Endothelial cell of umbilical vein (primary cell): Measurements from ENCODE around the gene TPM2. TPM values are rescaled to one million over a fixed set of nuclear protein-coding genes. Genes with fewer than 3 reads are reported as not detected.

ENCODE experiments used
- BruUV-seq: library from RNA; stranded (reverse); fragments of 400-500 nt; replicated peaks from 2 replicates; lab custom pipeline; 2021; lab: Mats Ljungman, UMichigan
- CTCF ChIA-PET: fragments of 300-600, 350-600 bp; sonication (Branson Sonifier 250); formaldehyde crosslinking; loops from one replicate; lab custom pipeline; 2021; ENCODE audit warnings: antibody characterized with exemption, inconsistent platforms; lab: Charles Lee
- POLR2A ChIA-PET: fragments of 300-600, 350-600 bp; sonication (Branson Sonifier 250); formaldehyde crosslinking; loops from one replicate; lab custom pipeline; 2021; ENCODE audit warnings: antibody characterized with exemption, inconsistent platforms; lab: Charles Lee
- DNase-seq: peaks from one replicate; pipeline ENCODE4 v3.0.0-alpha.2; 2011; ENCODE audit warnings: low read depth, low spot score
- FAIRE-seq: peaks from 2 replicates; lab custom pipeline; 2011; peaks lifted over from hg19 to GRCh38; lab: Jason Lieb, UNC
- H2AFZ ChIP-seq: 2 replicates; pipeline ENCODE4 v1.6.0; 2012; ENCODE audit warnings: low read depth, low read length, control low read depth, inconsistent platforms
- H3K27ac ChIP-seq: 2 replicates; pipeline ENCODE4 v1.5.1; 2011; ENCODE audit warnings: low read depth, mild to moderate bottlenecking, control low read depth, low read length, moderate library complexity; ENCODE audit not compliant: insufficient read depth
- H3K27me3 ChIP-seq, 2 experiments: 2 replicates each; pipeline versions ENCODE4 v1.6.0 to v1.6.1; 2011; ENCODE audit warnings: low read length in 2 of 2, mixed read lengths in 1 of 2; ENCODE audit not compliant: control insufficient read depth in 2 of 2, insufficient read depth in 2 of 2
- H3K36me3 ChIP-seq, 2 experiments: 2 replicates in 1 of 2; 3 replicates in 1 of 2; pipeline ENCODE4 v1.5.1; 2011; ENCODE audit warnings: low read length in 2 of 2, mild to moderate bottlenecking in 1 of 2, moderate library complexity in 1 of 2; ENCODE audit not compliant: control insufficient read depth in 2 of 2, insufficient read depth in 2 of 2; ENCODE audit errors: extremely low read depth in 1 of 2
- H3K4me1 ChIP-seq: 3 replicates; pipeline ENCODE4 v1.5.1; 2011; ENCODE audit warnings: mild to moderate bottlenecking, low read length; ENCODE audit not compliant: control insufficient read depth, insufficient read depth; ENCODE audit errors: extremely low read depth
- H3K4me2 ChIP-seq: 2 replicates; pipeline ENCODE4 v1.6.1; 2011; ENCODE audit warnings: low read length, control low read depth, mixed read lengths; ENCODE audit not compliant: insufficient read depth
- H3K4me3 ChIP-seq, 3 experiments: fragments of 200-600 bp in 1 of 3; sonication (generic), shearing (Covaris generic) in 1 of 3; replicated peaks in 1 of 3; 2 replicates each; pipeline ENCODE4 v1.5.1; 2011 to 2016; ENCODE audit warnings: control low read depth in 3 of 3, low read length in 3 of 3, mild to moderate bottlenecking in 2 of 3, inconsistent platforms in 1 of 3, low read depth in 1 of 3, moderate library complexity in 1 of 3; ENCODE audit not compliant: insufficient read depth in 1 of 3
- H3K79me2 ChIP-seq: 2 replicates; pipeline ENCODE4 v1.6.0; 2012; ENCODE audit warnings: low read length, inconsistent platforms; ENCODE audit not compliant: control insufficient read depth, insufficient read depth
- H3K9ac ChIP-seq: replicated peaks from 2 replicates; pipeline ENCODE3; 2011; ENCODE audit warnings: low read length, control low read depth; ENCODE audit not compliant: insufficient read depth; ENCODE audit errors: extremely low read depth
- H3K9me1 ChIP-seq: replicated peaks from 3 replicates; pipeline ENCODE4 v1.6.0; 2011; ENCODE audit warnings: mild to moderate bottlenecking, low read length; ENCODE audit not compliant: control insufficient read depth, insufficient read depth; ENCODE audit errors: extremely low read depth
- H3K9me3 ChIP-seq: replicated peaks from 2 replicates; pipeline ENCODE4 v1.5.1; 2012; ENCODE audit warnings: low read length, inconsistent platforms; ENCODE audit not compliant: control insufficient read depth, insufficient read depth
- H4K20me1 ChIP-seq: replicated peaks from 2 replicates; pipeline ENCODE3; 2011; ENCODE audit warnings: mild to moderate bottlenecking, low read length; ENCODE audit not compliant: control insufficient read depth, insufficient read depth; ENCODE audit errors: extremely low read depth
- CTCF ChIP-seq, 2 donors: IDR thresholded peaks; 1 replicate in 1 of 2; 2 replicates in 1 of 2; pipeline ENCODE4 v1.5.1; 2011; ENCODE audit warnings: low read length in 2 of 2, mild to moderate bottlenecking in 2 of 2, moderate library complexity in 2 of 2, control low read depth in 1 of 2, inconsistent platforms in 1 of 2, low read depth in 1 of 2; ENCODE audit not compliant: insufficient read depth in 1 of 2; ENCODE audit errors: extremely low read depth in 1 of 2
- EZH2 ChIP-seq: IDR thresholded peaks from 2 replicates; pipeline ENCODE4 v1.6.1; 2012; ENCODE audit warnings: borderline replicate concordance, low read depth, mild to moderate bottlenecking, moderate library complexity, low read length, inconsistent platforms; ENCODE audit not compliant: severe bottlenecking
- FOS ChIP-seq: IDR thresholded peaks from 2 replicates; pipeline ENCODE4 v1.6.1; 2011; ENCODE audit warnings: mild to moderate bottlenecking, low read length, moderate library complexity, borderline replicate concordance; ENCODE audit not compliant: insufficient read depth
- GATA2 ChIP-seq: IDR thresholded peaks from 2 replicates; pipeline ENCODE4 v1.7.0; 2011; ENCODE audit warnings: low read depth, mild to moderate bottlenecking, moderate library complexity, mixed read lengths, low read length; ENCODE audit not compliant: insufficient read length, insufficient read depth
- JUN ChIP-seq: IDR thresholded peaks from 2 replicates; pipeline ENCODE4 v1.6.1; 2011; ENCODE audit warnings: borderline replicate concordance, low read depth; ENCODE audit not compliant: insufficient read length, insufficient read depth
- MAX ChIP-seq: IDR thresholded peaks from 2 replicates; pipeline ENCODE4 v1.6.1; 2011; ENCODE audit not compliant: insufficient read depth, insufficient read length
- MYC ChIP-seq: IDR thresholded peaks from one replicate; pipeline ENCODE4 v1.6.1; 2011; ENCODE audit warnings: mild to moderate bottlenecking, low read depth, low read length
- POLR2AphosphoS5 ChIP-seq: IDR thresholded peaks from 2 replicates; pipeline ENCODE4 v1.6.1; 2012; ENCODE audit warnings: low read depth, mild to moderate bottlenecking, control low read depth, low read length, moderate library complexity; ENCODE audit not compliant: insufficient read depth
- dilution Hi-C: fragments of 300-500 bp; cut with MboI; formaldehyde crosslinking; loops from one replicate; pipeline ENCODE4 v1.15.0; 2019; ENCODE audit warnings: low sequenced_read_pairs; ENCODE audit not compliant: extremely low pct_ligation_motif_present
- intact Hi-C: fragments of 100-400 bp; cut with micrococcal nuclease; formaldehyde crosslinking; loops from one replicate; pipeline ENCODE4 v1.10.0; 2022
- polyA plus RNA-seq, 4 experiments: library from polyadenylated mRNA; depleted of rRNA in 3 of 4; stranded (reverse) in 3 of 4; unstranded in 1 of 4; fragments of >200 nt; gene quantifications; 2 replicates each; pipeline versions ENCODE4 v1.2.1 to v1.2.3, GENCODE V29; 2011 to 2012; ENCODE audit warnings: missing spikeins in 1 of 4
- total RNA-seq: library from RNA; stranded (reverse); gene quantifications from 2 replicates; pipeline ENCODE4 v1.2.3, GENCODE V29; 2021

The TPM2 gene
- total and polyA plus RNA-seq, 2 donors (not counting 3 experiments of a cell fraction or from before 2014, with no cell fraction given) = 144 to 279 TPM

DNA sequence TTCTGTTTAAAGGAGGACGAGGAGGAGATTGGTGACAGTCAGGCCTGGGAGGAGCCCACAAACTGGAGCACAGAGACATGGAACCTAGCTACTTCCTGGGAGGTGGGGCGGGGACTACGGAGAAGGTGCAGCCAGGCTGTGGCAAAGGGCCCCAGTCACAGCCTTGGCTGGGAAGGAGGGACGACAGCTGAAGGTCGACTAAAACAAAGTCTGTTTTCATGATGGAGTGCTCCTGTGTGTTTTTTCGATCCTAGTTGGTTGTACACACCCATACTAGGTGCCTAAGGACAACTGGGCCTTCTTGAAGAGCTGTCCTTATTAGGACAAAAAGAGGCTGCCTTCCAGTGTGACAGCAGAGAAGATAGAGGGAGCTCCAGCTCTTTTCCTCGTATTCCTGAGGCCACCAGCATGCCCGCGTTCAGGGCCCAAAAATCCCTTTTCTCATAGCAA is 28.7 kb downstream of the TPM2 start:
- Histone ChIP-seq H3K4me1 (peaks cover 27% of the 10 kb centered on the region), H3K9me3 (no peaks in the 10 kb centered on the region), H3K79me2 (peaks cover 4% of the 10 kb centered on the region), H3K27me3 (no peaks in the 10 kb centered on the region), H4K20me1 (no peaks in the 10 kb centered on the region), H3K9ac (no peak overlapping the region), H3K27ac (no peak overlapping the region), H3K4me2 (no peak overlapping the region), H3K36me3 (peaks cover 0 to 8% of the 10 kb centered on the region in 2 experiments), H2AFZ (no peak overlapping the region), H3K9me1 (no peaks in the 10 kb centered on the region), H3K4me3 (no peak overlapping the region)
- no TSS peak for BruUV-seq
- intact Hi-C loops = no loop called here
- FAIRE-seq (no peak), DNase-seq (no peak)
- ChIA-PET CTCF (interaction anchor here (0.8 to 10.0 kb wide), 8 partner anchors 12 to 67 kb away, joined by 3 to 227 read pairs (median 4); partner anchors contain the start of gene TPM2), POLR2A (interaction anchor here (1.2 kb wide), 1 partner anchor 29 kb away, joined by 4 read pairs; no protein-coding TSS in a partner anchor)
- dilution Hi-C loops = no loop called here
- no peak for TF ChIP-seq GATA2
- TF ChIP-seq MAX = no peak
- TF ChIP-seq MYC = no peak

GRCh38 chr9:35659340-35659739 is 30.4 kb downstream of the TPM2 start:
- H3K27ac ChIP-seq = peak overlapping the region; percentile 94
- H3K9ac ChIP-seq = peak overlapping the region; percentile 86
- H3K4me1 ChIP-seq = peaks cover 16% of the 10 kb centered on the region
- DNase-seq (no peak), FAIRE-seq (peak; percentile 78)
- no peaks in the 10 kb centered on the region for H3K27me3 ChIP-seq
- ChIA-PET CTCF (interaction anchor here (0.8 to 10.0 kb wide), 4 partner anchors 10 to 55 kb away, joined by 3 to 227 read pairs (median 8); partner anchors contain the start of gene TPM2), POLR2A (interaction anchor here (1.6 kb wide), 1 partner anchor 29 kb away, joined by 4 read pairs; no protein-coding TSS in a partner anchor)
- TF ChIP-seq FOS (no peak), MAX (no peak), JUN (no peak), MYC (no peak), CTCF (IDR thresholded peaks at IDR 0.05; ENCODE audit: extremely low read depth in 1 of 2, insufficient read depth in 1 of 2, low read depth in 1 of 2, low read length in 2 of 2) (no peak), EZH2 (no peak), POLR2AphosphoS5 (no peak)
- H3K9me3 ChIP-seq = no peaks in the 10 kb centered on the region
- no TSS peak for BruUV-seq
- H3K79me2 ChIP-seq = peaks cover 4% of the 10 kb centered on the region
- peak overlapping the region; percentile 93 for H3K4me2 ChIP-seq
- intact Hi-C loops = loop anchor here (5.0 kb wide), 2 partner anchors 167 to 248 kb away; partner anchors contain the start of genes HRCT1, RUSC2 and SPAAR
- H3K9me1 ChIP-seq = no peaks in the 10 kb centered on the region
- H3K4me3 ChIP-seq = peak overlapping the region in 1 of 3 experiments; percentile 87
- peaks cover 0 to 8% of the 10 kb centered on the region in 2 experiments for H3K36me3 ChIP-seq
- no peak overlapping the region for H2AFZ ChIP-seq
- dilution Hi-C loops = no loop called here
- no peaks in the 10 kb centered on the region for H4K20me1 ChIP-seq
